ENCODE measurements around the gene OAS2.

OAS2 gene, protein sequence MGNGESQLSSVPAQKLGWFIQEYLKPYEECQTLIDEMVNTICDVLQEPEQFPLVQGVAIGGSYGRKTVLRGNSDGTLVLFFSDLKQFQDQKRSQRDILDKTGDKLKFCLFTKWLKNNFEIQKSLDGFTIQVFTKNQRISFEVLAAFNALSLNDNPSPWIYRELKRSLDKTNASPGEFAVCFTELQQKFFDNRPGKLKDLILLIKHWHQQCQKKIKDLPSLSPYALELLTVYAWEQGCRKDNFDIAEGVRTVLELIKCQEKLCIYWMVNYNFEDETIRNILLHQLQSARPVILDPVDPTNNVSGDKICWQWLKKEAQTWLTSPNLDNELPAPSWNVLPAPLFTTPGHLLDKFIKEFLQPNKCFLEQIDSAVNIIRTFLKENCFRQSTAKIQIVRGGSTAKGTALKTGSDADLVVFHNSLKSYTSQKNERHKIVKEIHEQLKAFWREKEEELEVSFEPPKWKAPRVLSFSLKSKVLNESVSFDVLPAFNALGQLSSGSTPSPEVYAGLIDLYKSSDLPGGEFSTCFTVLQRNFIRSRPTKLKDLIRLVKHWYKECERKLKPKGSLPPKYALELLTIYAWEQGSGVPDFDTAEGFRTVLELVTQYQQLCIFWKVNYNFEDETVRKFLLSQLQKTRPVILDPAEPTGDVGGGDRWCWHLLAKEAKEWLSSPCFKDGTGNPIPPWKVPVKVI

DNA sequence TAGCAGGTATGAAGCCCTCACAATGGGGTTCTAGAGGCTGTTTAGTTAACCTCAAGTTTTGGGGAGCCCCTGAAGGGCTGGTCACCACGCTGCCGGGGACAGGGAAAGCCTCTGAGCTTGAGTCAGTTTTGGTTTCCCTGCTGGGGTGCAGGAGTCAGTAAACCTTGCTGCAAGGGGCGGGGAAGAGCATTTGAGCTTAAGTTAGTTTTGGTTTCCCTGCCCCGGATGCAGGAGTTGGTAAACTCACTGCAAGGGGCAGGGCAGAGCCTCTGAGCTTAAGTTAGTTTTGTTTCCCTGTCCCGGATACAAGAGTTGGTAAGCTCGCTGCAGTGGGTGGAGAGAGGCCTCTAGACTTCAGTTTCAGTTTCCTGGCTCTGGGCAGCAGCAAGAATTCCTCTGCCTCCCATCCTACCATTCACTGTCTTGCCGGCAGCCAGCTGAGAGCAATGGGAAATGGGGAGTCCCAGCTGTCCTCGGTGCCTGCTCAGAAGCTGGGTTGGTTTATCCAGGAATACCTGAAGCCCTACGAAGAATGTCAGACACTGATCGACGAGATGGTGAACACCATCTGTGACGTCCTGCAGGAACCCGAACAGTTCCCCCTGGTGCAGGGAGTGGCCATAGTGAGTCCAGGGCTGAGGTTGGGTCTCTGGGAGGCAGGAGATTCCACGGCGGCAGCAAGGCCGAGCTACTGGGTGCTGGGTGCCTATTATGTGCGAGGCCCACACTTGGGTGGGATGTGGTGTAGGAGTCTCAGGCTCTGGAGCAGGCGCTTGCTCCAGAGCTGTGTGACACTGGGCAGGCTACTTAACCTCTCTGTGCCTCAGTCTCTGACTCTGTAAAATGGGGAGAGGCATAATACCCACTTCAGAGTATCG lies at the start of gene OAS2:
OAS2 (plus strand) TSS at position 357 of the 878 bp plus-strand sequence; CDS start at position 447, 90 bp downstream.
- DNase-seq (ENCODE audit: low read depth, low spot score), result no peak

DNA sequence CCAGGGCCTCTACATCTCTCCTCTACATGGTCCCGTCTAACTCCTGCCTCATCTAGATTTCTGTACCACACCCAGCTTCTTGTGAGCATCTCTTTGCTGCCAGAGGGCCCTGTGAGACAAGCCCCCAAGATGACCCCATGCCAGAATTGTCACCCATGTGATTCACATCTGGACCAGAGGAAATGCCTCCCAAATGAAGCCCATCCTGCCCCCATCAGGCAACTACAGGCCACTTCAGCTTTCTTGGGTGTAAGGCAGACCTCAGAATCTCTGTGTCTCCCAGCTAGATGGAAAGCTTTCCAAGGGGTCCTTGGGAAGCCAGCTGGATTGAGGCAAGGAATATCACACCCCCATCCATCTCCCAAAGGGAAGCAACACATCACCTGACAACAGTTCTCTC lies 49.3 kb upstream of the OAS2 start:
- no peak for DNase-seq (ENCODE audit: low read depth, low spot score)

DNA sequence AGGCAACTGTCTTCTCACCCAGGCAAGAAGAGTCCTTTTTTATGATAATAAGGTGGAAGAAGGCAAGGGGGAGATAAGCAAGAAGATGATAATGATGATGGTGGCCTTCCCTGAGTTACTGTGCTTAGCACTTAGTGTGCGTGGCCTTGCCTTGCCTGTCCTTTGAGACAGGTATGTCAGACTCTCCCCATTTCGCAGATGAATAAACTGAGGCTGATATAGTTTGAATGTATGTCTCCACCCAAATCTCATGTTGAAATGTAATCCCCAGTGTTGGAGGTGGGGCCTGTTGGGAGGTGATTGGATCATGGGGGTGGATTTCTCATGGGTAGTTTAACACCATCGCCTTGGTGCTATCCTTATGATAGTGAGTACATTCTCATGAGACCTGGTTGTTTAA lies 48.6 kb upstream of the OAS2 start:
- no peak for DNase-seq (ENCODE audit: low read depth, low spot score)

DNA sequence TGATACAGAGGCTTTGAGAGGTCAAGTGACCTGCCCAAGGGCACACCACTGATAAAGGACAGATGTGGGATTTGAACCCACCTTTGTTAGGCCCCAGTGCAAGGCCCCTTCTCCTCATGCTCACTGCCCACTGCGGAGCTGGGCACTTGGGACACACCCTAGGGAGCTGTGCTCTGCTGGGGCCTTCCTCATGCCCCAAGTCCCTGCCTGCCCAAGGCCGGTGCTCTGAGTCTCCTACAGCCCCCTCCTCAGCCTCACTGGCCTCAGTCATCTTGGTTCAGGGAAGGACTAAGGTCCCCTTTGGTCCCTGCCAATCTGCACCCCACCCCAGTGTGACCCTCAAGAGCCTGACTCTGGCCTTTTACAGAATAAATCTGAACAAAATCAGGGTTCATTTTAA lies 48.0 kb upstream of the OAS2 start:
- DNase-seq (ENCODE audit: low read depth, low spot score), result no peak

DNA sequence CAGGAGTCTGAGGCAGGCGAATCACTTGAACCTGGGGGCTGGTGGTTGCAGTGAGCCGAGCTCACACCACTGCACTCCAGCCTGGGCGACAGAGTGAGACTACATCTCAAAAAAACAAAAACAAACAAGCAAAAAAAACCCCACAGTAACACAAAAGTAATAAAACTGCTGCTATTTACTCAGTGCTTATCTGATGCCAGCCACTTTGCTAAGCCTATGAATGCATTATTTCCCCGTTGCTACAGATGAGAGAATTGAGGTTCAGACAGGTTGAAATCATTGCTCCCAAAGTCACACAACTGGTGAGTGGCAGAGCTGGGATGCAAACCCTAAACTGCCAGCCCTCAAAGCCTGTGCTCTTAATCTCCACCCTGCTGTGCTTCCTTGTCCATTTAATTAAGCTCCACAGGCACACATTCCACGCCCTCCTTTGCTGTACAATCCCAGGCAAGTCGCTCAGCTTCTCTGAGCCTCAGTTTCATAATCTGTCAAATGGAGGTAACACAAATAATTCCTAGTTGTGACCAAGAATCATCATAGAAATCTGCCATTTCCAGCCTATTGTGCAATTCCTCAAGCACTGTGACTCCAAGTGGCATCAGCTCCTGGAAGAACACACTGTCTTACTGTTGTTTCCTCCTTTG lies 45.7 kb upstream of the OAS2 start:
- no peak for DNase-seq (ENCODE audit: low read depth, low spot score)

DNA sequence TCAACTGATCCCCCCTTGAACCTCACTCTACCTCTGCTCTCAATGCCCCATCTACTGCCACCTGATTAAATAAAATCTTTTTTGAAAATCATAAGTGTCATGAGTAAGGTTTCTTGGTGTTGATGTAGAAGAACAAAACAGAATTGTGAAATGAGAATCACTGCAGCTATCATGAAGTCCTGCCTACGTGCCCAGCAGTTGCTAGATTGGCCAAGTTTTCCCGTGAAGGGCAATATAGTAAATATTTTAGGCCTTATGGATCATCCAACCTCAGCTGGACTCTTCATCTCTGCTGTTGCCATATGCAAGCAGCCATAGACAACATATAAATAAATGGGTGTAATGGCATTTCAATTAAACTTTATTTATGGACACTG lies 45.2 kb upstream of the OAS2 start:
- DNase-seq (ENCODE audit: low read depth, low spot score), result no peak

DNA sequence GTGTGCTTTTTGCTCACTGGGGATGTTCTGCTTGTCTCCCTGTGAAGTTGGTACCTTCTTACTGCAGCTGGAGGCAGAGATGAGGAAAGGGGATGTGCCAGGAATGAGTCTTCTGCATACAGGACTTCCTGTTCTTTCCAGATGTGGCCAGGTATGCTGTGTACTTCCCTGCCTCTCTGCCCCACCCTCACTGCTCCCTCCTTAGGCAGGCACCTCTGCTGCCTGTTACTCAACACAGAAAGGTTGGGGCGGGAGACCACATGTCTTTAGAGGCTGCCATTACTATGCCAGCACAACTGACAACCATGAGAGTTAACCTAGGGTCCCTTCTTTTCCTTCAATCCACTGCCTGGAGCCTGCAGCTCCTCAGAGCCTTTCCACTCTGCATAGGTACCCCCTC lies 42.1 kb upstream of the OAS2 start:
- no peak for DNase-seq (ENCODE audit: low read depth, low spot score)

DNA sequence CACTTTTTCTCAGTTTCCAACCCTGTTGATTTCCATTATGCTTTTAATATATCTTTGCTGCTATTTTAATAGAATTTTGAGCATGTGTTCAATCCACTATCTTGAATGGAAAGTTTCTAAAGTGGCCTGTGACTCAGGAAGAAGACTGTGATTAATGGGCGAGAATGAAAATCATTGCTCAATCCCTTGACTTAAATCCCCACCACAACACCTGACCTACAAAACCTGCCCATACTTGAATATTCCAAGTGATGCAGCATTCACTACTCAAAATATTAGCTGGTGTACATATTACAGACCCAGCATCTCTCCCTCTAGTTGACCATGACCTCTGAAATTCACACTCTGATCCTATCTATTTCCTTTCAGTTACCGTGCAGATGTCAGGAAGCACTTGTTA lies 41.4 kb upstream of the OAS2 start:
- no peak for DNase-seq (ENCODE audit: low read depth, low spot score)

DNA sequence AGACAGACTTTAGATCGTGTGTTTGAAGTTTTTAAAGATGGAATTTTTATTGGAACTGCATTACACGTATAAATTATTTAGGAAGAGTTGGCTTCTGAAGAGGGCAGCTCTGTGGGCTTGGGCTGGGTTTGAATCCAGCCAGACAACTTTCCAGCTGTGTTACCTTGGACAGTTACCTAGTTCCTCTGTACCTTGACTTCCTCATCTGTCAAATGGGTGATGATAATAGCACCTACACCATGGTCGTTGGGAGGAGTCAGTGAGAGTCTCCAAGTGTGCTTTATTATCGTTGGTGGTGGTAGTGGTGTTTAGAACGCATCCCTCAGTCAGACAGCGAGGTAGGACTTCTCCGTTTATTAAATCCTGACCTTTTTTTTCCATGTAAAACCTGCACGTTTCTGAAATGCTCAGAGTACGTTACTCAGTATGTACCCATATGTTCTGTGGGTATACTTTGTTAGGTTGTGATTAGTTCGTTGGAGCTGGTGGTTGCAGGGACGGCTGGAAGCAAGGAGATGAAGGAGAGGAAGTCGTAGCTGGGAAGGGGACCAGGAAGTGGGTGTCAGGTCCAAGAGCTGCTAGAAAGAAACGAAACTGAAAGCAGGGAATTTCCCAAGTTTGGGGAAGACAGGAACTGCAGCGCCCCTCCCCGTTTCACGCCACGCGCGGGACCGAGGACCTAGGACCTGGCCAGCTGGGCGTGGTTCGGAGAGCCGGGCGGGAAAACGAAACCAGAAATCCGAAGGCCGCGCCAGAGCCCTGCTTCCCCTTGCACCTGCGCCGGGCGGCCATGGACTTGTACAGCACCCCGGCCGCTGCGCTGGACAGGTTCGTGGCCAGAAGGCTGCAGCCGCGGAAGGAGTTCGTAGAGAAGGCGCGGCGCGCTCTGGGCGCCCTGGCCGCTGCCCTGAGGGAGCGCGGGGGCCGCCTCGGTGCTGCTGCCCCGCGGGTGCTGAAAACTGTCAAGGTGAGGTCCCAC lies 40.3 kb upstream of the OAS2 start, which contains the start of gene OAS3:
OAS3 (plus strand) TSS at position 734 of the 979 bp plus-strand sequence; CDS start at position 791, 57 bp downstream.
- no peak for DNase-seq (ENCODE audit: low read depth, low spot score)

DNA sequence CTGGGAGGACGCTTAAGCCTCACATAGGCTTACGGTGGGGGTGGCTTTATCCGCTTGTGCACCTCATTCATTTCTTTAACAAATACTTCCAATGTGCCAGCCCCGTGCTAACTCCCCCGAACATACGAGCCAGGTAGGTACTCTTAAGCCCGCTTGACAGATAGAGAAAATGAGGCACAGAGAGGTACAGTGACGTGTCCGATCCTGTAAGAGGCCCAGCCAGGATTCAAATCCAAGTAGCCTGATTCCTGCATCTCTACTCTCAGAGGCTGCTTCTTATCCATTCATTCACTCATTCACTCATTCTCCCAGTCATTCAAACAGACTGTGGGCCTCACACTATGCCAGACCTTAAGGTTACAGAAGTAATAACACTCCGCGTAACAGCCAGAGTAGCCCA lies 39.6 kb upstream of the OAS2 start:
- no peak for DNase-seq (ENCODE audit: low read depth, low spot score)

DNA sequence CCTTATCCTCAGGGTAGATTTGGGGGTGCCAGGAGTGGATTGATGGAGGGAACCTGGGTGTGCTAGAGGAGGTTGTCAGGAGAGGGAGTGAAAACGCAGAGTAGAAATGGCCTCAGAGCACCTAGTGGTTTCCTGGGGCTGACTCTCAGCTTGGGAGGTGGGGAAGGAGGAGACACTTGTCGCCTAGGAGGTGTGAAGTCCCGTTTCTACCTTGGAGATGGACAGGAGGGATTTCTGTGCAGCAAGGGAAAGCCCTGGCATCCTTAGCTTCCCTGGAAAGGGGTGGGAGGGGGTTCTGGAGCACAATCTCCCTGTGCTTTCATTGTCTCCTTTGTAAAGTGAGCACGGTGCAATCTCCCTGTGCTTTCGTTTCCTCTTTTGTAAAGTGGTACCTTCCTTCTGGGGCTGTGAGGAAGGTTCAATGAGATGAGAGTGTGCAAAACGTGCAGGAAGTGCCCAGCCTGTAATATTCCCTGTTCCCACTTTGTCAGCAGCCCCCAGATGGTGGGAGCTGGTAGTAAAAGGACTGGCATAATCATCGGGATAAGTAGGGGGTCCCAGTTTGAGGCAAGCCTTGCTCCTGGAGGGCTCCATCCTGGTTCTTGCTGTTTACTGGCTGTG lies 38.4 kb upstream of the OAS2 start:
- no peak for DNase-seq (ENCODE audit: low read depth, low spot score)

DNA sequence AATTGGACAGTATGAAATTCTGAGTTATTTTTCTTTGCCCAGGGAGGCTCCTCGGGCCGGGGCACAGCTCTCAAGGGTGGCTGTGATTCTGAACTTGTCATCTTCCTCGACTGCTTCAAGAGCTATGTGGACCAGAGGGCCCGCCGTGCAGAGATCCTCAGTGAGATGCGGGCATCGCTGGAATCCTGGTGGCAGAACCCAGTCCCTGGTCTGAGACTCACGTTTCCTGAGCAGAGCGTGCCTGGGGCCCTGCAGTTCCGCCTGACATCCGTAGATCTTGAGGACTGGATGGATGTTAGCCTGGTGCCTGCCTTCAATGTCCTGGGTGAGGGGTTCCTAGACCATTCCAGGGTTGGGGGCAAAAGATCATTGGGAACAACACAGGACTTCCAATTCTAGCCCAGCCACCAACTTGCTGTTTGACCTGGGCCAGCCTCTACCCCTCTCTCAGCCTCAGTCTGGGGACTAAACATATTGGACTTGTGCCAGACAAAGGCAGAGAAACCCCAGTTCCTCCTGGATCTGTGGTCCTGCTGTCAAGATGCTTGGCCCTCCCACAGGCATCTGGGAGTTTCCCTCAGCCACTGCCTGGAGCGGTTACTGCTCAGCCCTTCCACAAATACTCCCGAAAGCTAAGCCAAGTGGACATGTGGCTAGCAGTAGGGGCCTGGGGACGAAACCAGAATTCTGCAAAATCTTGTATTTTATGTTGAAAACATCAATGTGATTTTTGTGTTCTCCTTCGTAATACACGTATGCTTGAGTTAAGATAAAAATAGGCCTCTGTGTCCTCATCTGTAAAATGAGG lies 36.6 kb upstream of the OAS2 start:
- no peak for DNase-seq (ENCODE audit: low read depth, low spot score)

DNA sequence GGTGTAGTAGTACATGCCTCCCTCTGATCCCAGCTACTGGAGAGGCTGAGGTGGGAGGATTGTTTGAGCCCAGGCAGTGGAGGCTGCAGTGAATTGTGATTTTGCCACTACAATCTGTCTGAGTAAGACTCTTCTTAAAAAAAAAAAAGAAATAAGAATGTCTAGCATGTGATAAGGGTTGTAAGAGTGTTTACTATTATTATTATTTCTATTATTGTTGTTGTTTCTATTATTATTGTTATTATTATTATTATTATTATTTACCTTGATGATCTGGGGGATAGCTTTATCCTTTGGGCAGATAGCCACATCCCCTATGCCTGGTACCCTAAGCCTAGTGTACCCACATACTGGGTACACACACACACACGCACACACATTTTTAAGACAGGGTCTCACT lies 35.7 kb upstream of the OAS2 start:
- no peak for DNase-seq (ENCODE audit: low read depth, low spot score)

DNA sequence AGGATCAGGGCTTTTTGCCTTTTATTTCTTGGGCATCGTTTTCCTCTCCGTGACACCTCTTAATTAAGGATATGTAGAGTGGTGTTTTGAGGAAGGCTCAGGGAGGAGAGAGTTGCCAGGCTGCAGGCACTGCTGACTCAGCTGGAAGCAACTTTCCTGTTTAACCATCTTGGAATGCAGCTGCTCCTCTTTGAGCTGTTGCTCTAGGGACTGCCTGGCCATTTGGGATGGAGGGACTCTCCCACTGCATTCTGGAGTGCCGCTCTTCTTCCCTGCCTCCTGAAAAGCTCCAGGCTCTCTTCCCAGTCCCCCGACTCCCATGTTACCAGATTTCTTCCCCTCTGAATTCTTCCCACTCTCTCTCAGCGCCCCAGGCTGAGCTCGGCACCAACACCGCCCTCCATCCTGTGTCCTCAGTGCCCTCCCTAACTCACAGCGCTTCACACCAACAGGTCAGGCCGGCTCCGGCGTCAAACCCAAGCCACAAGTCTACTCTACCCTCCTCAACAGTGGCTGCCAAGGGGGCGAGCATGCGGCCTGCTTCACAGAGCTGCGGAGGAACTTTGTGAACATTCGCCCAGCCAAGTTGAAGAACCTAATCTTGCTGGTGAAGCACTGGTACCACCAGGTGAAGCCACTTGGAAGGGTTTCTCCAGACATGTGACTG lies 34.2 kb upstream of the OAS2 start:
- no peak for DNase-seq (ENCODE audit: low read depth, low spot score)

DNA sequence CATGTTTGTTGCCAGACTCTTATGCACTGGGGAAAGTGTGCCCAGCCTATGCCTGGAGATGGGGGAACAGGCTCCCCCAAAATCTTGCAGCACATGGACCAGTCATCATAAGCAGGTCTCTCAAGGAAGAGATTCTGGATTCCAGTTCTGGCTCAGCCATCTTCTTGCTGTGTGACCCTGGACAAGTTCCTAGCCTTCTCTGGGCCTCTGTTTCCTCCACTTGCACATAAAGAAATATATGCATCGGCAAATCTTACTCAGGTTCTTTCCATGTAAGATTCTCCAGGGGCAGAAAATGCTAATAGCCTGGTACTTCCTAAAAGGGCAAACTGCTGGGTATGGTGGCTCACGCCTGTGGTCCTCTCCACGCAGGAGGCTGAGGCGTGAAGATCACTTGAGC lies 32.8 kb upstream of the OAS2 start:
- DNase-seq (ENCODE audit: low read depth, low spot score), result no peak

DNA sequence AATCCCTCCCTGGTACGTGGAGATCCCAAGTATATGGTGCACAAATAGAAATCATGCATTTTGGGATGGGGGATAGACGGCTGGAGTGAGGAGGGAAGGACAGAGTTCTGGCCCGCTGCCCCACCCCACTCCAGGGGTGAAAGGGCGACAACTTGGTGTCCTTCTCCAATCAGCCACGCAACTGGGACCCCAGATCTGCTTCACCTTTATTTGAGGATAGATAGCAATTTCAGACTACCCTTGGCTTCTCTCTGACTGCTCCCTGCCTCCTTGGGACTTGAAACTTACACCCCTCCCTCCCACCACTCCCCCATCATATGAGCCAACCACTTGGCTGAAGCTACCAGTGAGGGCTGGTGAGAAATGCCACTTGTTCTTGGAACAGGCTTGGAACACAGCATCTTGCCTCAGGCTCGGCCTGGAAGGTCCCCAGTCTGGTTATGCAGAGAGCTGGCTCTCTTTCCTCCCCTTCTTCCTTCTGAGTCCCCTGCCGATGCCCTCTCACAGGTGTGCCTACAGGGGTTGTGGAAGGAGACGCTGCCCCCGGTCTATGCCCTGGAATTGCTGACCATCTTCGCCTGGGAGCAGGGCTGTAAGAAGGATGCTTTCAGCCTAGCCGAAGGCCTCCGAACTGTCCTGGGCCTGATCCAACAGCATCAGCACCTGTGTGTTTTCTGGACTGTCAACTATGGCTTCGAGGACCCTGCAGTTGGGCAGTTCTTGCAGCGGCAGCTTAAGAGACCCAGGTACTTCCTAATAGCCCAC lies 31.9 kb upstream of the OAS2 start:
- DNase-seq (ENCODE audit: low read depth, low spot score), result no peak

DNA sequence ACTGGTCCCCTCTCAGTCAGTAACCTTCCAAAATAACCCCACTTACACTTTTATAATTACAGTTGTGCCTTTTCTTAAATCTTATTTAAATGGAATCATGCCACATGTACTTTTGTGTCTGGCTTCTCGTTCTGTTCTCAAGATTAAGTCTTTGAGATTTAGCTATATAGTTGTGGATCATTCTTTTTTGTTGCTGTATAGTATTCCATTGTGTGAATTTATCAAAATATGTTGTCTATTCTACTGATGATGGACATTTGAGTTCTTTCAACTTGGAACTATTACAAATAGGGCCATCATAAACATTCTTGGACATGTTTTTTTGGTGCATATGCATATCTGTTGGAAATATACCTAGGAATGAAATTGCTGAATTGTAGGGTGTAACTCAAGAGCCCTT lies 31.0 kb upstream of the OAS2 start:
- DNase-seq (ENCODE audit: low read depth, low spot score), result no peak

DNA sequence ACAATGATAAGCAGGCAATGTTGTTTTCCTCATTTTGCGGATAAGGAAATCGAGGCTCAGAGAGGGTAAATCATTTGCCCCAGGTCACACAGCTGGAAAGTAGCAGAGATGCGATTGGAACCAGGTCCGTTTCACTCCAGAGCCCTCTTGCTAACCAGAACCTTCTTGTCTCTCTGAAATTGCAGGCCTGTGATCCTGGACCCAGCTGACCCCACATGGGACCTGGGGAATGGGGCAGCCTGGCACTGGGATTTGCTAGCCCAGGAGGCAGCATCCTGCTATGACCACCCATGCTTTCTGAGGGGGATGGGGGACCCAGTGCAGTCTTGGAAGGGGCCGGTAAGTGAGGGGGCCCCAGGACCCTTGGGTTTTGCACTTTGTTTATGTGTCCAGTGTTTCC lies 30.6 kb upstream of the OAS2 start:
- DNase-seq (ENCODE audit: low read depth, low spot score), result no peak

All from brain pericyte (primary cell).